HepG2 (cell line): Measurements from ENCODE around the gene ETS1. TPM values are rescaled to one million over a fixed set of nuclear protein-coding genes. Genes with fewer than 3 reads are reported as not detected.

Source experiments
- ATAC-seq: fragments of 200-7000 bp; cut with Tn5 transposase; 3 replicates; pipeline ENCODE4 v1.9.1; 2020; ENCODE audit warnings: mild to moderate bottlenecking, moderate library complexity
- BruUV-seq: library from RNA; stranded (reverse); fragments of 400-500 nt; replicated peaks from 2 replicates; lab custom pipeline; 2021; lab: Mats Ljungman, UMichigan
- CTCF ChIA-PET: fragments of 300-600 bp; formaldehyde crosslinking; extraction: SDS; loops from one replicate; lab custom pipeline; 2021; ENCODE audit warnings: low total read pairs, inconsistent platforms, low intra/inter-chr PET ratio; lab: Yijun Ruan, JAX
- POLR2A ChIA-PET: fragments of 350-600 bp; sonication (Branson Sonifier 250); formaldehyde crosslinking; loops from one replicate; lab custom pipeline; 2020; ENCODE audit warnings: antibody characterized with exemption, inconsistent platforms; lab: Yijun Ruan, JAX
- DNase-seq: peaks from one replicate; pipeline ENCODE4 v3.0.0-alpha.2; 2015; ENCODE audit warnings: low spot score
- FAIRE-seq: peaks from 3 replicates; lab custom pipeline; 2011; peaks lifted over from hg19 to GRCh38; lab: Jason Lieb, UNC
- H2AFZ ChIP-seq: one replicate; pipeline ENCODE4 v1.6.1; 2011; ENCODE audit warnings: low read length, inconsistent platforms
- H3K27ac ChIP-seq: fragments of 300-600 bp; 3 replicates; pipeline ENCODE4 v1.8.0; 2011; ENCODE audit warnings: mixed run types, mild to moderate bottlenecking, mixed read lengths, low read length, inconsistent platforms; ENCODE audit not compliant: insufficient read depth; ENCODE audit errors: extremely low read length
- H3K27me3 ChIP-seq, 2 experiments: fragments of 200-600 bp in 1 of 2; 2 replicates in 1 of 2; 3 replicates in 1 of 2; pipeline versions ENCODE4 v1.6.0 to v1.8.0; 2011; ENCODE audit warnings: low read length in 2 of 2, mild to moderate bottlenecking in 2 of 2, moderate library complexity in 2 of 2, inconsistent platforms in 1 of 2; ENCODE audit not compliant: insufficient read depth in 2 of 2, control insufficient read depth in 1 of 2
- H3K36me3 ChIP-seq, 2 experiments: fragments of 200-600 bp in 1 of 2; replicated peaks in 1 of 2; 2 replicates in 1 of 2; 3 replicates in 1 of 2; pipeline versions ENCODE4 v1.5.1 to v1.8.0; 2011; ENCODE audit warnings: low read length in 2 of 2, inconsistent platforms in 1 of 2; ENCODE audit not compliant: insufficient read depth in 2 of 2, control insufficient read depth in 1 of 2
- H3K4me1 ChIP-seq: 2 replicates; pipeline ENCODE4 v1.5.1; 2012; ENCODE audit warnings: low read length, inconsistent platforms; ENCODE audit not compliant: insufficient read depth
- H3K4me2 ChIP-seq: 2 replicates; pipeline ENCODE4 v1.6.0; 2011; ENCODE audit warnings: low read depth, low read length, inconsistent platforms
- H3K4me3 ChIP-seq, 3 experiments: fragments of 200-600 bp in 1 of 3; sonication (generic), shearing (Covaris generic) in 1 of 3; replicated peaks in 1 of 3; 2 replicates each; pipeline ENCODE4 v1.5.1; 2011 to 2016; ENCODE audit warnings: low read length in 3 of 3, inconsistent platforms in 2 of 3, low read depth in 2 of 3, mild to moderate bottlenecking in 2 of 3, control low read depth in 1 of 3, mixed read lengths in 1 of 3; ENCODE audit not compliant: insufficient read depth in 1 of 3
- H3K79me2 ChIP-seq: one replicate; pipeline ENCODE4 v1.6.1; 2011; ENCODE audit warnings: low read length, inconsistent platforms; ENCODE audit not compliant: insufficient read depth
- H3K9ac ChIP-seq: 2 replicates; pipeline ENCODE4 v1.6.0; 2011; ENCODE audit warnings: mild to moderate bottlenecking, low read depth, low read length, inconsistent platforms; ENCODE audit not compliant: insufficient read depth
- H3K9me3 ChIP-seq: 2 replicates; pipeline ENCODE4 v1.5.1; 2012; ENCODE audit warnings: mild to moderate bottlenecking, low read length
- H4K20me1 ChIP-seq: 2 replicates; pipeline ENCODE4 v1.6.0; 2011; ENCODE audit warnings: inconsistent platforms, mild to moderate bottlenecking, low read length, moderate library complexity; ENCODE audit not compliant: insufficient read depth
- CEBPZ ChIP-seq: IDR thresholded peaks from 2 replicates; pipeline ENCODE4 v1.6.1; 2012; ENCODE audit warnings: low read length, improper control_type of control experiment
- CHCHD3 ChIP-seq: sonication (generic); formaldehyde crosslinking; IDR thresholded peaks from 2 replicates; pipeline ENCODE4 v1.8.0; 2022; ENCODE audit warnings: mild to moderate bottlenecking, missing genetic modification reagents, moderate library complexity
- FOXP1 ChIP-seq, 2 experiments: fragments of 450-650 bp in 1 of 2; IDR thresholded peaks; 2 replicates each; pipeline ENCODE4 v1.6.1; 2017 to 2018; ENCODE audit warnings: antibody characterized with exemption in 1 of 2
- NFIB ChIP-seq: sonication (generic); formaldehyde crosslinking; IDR thresholded peaks from 2 replicates; pipeline ENCODE4 v1.9.0; 2021; ENCODE audit warnings: missing genetic modification reagents, mild to moderate bottlenecking, borderline replicate concordance
- ONECUT2 ChIP-seq: sonication (generic); formaldehyde crosslinking; IDR thresholded peaks from 2 replicates; pipeline ENCODE4 v1.4.0; 2020; ENCODE audit warnings: missing genetic modification reagents
- RNF2 ChIP-seq: fragments of 450-650 bp; conservative IDR thresholded peaks from 2 replicates; pipeline ENCODE4 v1.6.1; 2016; ENCODE audit warnings: low read depth
- WIZ ChIP-seq: sonication (generic); formaldehyde crosslinking; IDR thresholded peaks from 2 replicates; pipeline ENCODE4 v1.5.1; 2020; ENCODE audit warnings: mild to moderate bottlenecking, missing genetic modification reagents
- ZNF343 ChIP-seq: sonication (generic); formaldehyde crosslinking; IDR thresholded peaks from 2 replicates; pipeline ENCODE4 v1.4.0; 2020; ENCODE audit warnings: mild to moderate bottlenecking, missing genetic modification reagents
- WGBS: methylation state at CpG from one replicate; pipeline ENCODE4 v1.1.6; 2017; ENCODE audit warnings: low lambda C conversion rate; 5-methylcytosine and 5-hydroxymethylcytosine counted together
- in situ Hi-C: cut with HindIII; loops from 2 replicates; pipeline ENCODE4 v1.10.0; 2017; ENCODE audit warnings: low pct_unique_long_range_greater_than_20kb; ENCODE audit not compliant: extremely low pct_ligation_motif_present
- intact Hi-C: fragments of 100-400 bp; cut with micrococcal nuclease; formaldehyde crosslinking; loops from one replicate; pipeline ENCODE4 v1.10.0; 2022; ENCODE audit not compliant: unreplicated experiment
- polyA plus RNA-seq, 8 experiments: library from polyadenylated mRNA; depleted of rRNA in 3 of 8; stranded (reverse) in 7 of 8; unstranded in 1 of 8; fragments of >200 nt; fragmentation: Illumina TruSeq in 4 of 8; extraction: Trizol in 4 of 8; gene quantifications; 2 replicates each; pipeline versions ENCODE4 v1.2.1 to v1.2.3, GENCODE V29; 2011 to 2016; ENCODE audit warnings: low read depth in 4 of 8, missing spikeins in 1 of 8, mixed read lengths in 1 of 8; ENCODE audit not compliant: insufficient read depth in 1 of 8
- total RNA-seq, 5 experiments: library from RNA; depleted of rRNA; stranded (reverse); fragments of >200 nt; fragmentation: Illumina TruSeq; extraction: Trizol; gene quantifications; 2 replicates each; pipeline ENCODE4 v1.2.3, GENCODE V29; 2016; ENCODE audit warnings: low read depth in 1 of 5

ETS1 gene
- total and polyA plus RNA-seq, 2 of the 13 experiments (the other 11 are each of a cell fraction or from before 2014, with no cell fraction given): 0.18 to 0.34 TPM

GRCh38 chr11:128581561-128582272 is 5.6 kb downstream of the ETS1 start:
- TF ChIP-seq ZNF343 (no peak), FOXP1 (IDR thresholded peaks at IDR 0.05) (no peak), FOXP1 (CRISPR knock-in tag; IDR thresholded peaks at IDR 0.05) (no peak), CEBPZ (no peak), RNF2 (no peak), NFIB (CRISPR knock-in tag) (no peak), ONECUT2 (CRISPR knock-in tag) (no peak), WIZ (CRISPR knock-in tag) (no peak), CHCHD3 (CRISPR knock-in tag) (no peak)
- no peak for ATAC-seq
- intact Hi-C loops: no loop called here
- ChIA-PET POLR2A (no interaction called here), CTCF (no interaction called here)
- Histone ChIP-seq H3K9me3 (no peaks in the 10 kb centered on the region), H3K4me3 (no peak overlapping the region), H3K79me2 (no peaks in the 10 kb centered on the region), H3K27ac (no peak overlapping the region), H4K20me1 (no peaks in the 10 kb centered on the region), H3K4me1 (no peaks in the 10 kb centered on the region), H3K27me3 (no peaks in the 10 kb centered on the region; a peak in 2 of 5 replicates), H3K4me2 (no peak overlapping the region), H3K9ac (no peak overlapping the region), H2AFZ (no peak overlapping the region), H3K36me3 (no peaks in the 10 kb centered on the region)
- in situ Hi-C loops: no loop called here
- no TSS peak for BruUV-seq
- FAIRE-seq: no peak
- no peak for DNase-seq
- 2% methylated on average over 7 of the region's 7 CpGs for WGBS
